EH (cell line): ENCODE data around the gene TEX50.
"Not testable (repeated sequence)": the region's sequence is repeated elsewhere in the genome, so short reads cannot be mapped to it uniquely, and the experiment has no call there.

Experiments used
- DNase-seq: peaks from one replicate; pipeline ENCODE4 v3.0.0-alpha.2; 2015; ENCODE audit warnings: low read depth

TEX50 gene

GRCh38 chr1:173663159-173663558 is 28.0 kb downstream of the TEX50 start:
- DNase-seq: no peak

GRCh38 chr1:173666646-173667045 is 31.5 kb downstream of the TEX50 start:
- DNase-seq: peak; percentile 30

DNA sequence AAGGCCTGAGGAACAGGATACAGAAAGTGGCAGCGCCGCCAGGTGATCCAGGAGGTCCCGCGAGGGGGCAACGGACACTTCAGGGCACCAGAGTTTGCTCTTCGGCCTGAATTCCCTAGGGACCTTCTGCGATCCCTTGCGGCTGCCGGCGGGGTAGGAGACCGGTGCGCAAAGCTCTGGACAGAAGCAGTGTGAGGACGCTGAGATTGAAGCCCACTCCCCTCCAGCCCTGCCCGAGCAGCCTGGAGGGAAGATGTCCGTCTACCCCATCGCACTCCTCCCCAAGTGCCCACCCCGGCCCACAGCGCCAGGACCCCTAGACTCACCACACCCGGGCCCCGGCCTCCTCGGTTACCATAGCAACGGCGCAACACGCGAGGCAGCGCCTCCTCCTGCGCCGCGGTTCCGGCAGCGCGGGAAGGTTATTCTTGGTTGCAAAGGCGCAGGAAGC is 34.4 kb downstream of the TEX50 start, which contains the start of gene ANKRD45:
Gene ANKRD45 (minus strand): TSS at position 361 of the 451 bp plus-strand sequence. CDS start 10,433 bp downstream, outside the sequence.
- DNase-seq: peak; percentile 42

- not testable (repeated sequence) for DNase-seq
Observed at GRCh38 chr1:173674496-173674895, 39.4 kb downstream of the TEX50 start.

- not testable (repeated sequence) for DNase-seq
Observed at GRCh38 chr1:173680152-173680551, 45.0 kb downstream of the TEX50 start.

DNA sequence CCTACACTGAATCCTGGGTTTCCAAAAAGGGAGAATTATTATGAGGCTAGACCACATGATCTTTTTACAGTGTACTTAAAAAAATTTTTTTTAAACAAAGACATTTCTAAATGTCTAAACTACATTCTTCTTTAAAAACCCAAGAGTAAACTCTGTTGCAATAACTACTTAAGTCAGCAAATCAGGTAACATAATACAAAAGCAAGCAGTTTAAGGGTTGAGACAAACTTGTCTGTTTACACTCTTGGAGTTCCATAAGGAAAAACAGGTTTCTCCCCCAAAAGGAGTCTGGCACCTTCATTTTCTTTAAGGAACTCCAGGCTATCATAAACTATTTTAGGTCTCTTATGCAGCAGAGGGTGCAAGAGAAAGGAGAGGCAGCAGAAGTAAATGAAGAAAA is 47.0 kb downstream of the TEX50 start:
- no peak for DNase-seq

DNA sequence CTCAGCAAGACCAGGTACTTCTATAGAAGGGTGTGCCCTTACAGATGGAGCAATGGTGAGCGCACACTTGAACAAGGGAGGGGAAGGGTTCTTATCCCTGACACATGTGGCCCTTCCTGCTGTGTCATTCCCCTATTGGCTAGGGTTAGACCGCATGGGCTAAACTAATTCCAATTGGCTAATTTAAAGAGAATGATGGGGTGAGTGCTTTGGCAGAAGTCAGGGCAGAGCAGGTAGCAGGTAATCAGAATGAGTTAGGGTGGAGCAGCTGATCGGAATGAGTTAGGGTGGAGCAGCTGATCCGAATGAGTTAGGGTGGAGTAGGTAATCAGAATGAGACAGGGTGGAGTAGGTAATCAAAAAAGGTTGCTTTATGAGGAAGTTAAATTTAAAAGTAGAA is 48.7 kb downstream of the TEX50 start:
- not testable (repeated sequence) for DNase-seq

DNA sequence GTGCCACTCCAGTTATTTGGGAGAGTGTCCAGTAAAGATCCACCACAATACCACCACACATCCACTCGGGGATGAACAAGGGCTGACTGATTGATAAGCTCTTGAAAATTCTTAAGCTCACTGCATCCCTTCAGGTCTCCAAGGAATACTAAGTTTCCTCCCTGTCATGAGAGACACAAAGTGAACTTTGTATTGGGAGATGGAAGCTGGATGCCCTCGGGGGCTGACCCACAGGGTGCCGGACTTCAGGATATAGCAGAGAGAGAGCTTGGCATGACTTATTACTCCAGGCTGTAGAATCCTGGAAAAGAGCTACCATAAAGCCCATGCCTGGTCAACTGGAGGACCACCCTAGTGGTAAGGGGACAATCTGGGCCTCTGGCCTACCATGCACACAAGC is 50.0 kb downstream of the TEX50 start:
- not testable (repeated sequence) for DNase-seq
